Karpas-422 (cell line): ENCODE measurements around the gene TFF2. TPM values are rescaled to one million over a fixed set of nuclear protein-coding genes. Genes with fewer than 3 reads are reported as not detected.

Source experiments
- DNase-seq: peaks from one replicate; pipeline ENCODE4 v3.0.0-alpha.2; 2015
- H2AFZ ChIP-seq: fragments of 200-600 bp; sonication (generic); 2 replicates; pipeline ENCODE4 v1.6.1; 2014; ENCODE audit warnings: antibody characterized with exemption, low read length, mixed read lengths
- H3K27ac ChIP-seq: fragments of 200-600 bp; sonication (generic); 2 replicates; pipeline ENCODE4 v1.5.1; 2014; ENCODE audit warnings: mild to moderate bottlenecking, low read length, moderate library complexity
- H3K27me3 ChIP-seq: fragments of 200-600 bp; sonication (generic); 2 replicates; pipeline ENCODE4 v1.6.1; 2014; ENCODE audit warnings: low read length, mixed read lengths
- H3K36me3 ChIP-seq: fragments of 200-600 bp; sonication (generic); 2 replicates; pipeline ENCODE4 v1.6.1; 2014; ENCODE audit warnings: low read length, mixed read lengths; ENCODE audit not compliant: insufficient read depth
- H3K4me1 ChIP-seq: fragments of 200-600 bp; sonication (generic); 2 replicates; pipeline ENCODE4 v1.6.1; 2014; ENCODE audit warnings: mild to moderate bottlenecking, low read length, mixed read lengths
- H3K4me2 ChIP-seq: fragments of 200-600 bp; sonication (generic); 2 replicates; pipeline ENCODE4 v1.6.1; 2014; ENCODE audit warnings: low read length, low read depth, mild to moderate bottlenecking; ENCODE audit not compliant: poor library complexity, severe bottlenecking
- H3K4me3 ChIP-seq: fragments of 200-600 bp; sonication (generic); 2 replicates; pipeline ENCODE4 v1.5.1; 2014; ENCODE audit warnings: mild to moderate bottlenecking, antibody characterized with exemption, low read length, mixed read lengths
- H3K79me2 ChIP-seq: fragments of 200-600 bp; sonication (generic); 2 replicates; pipeline ENCODE4 v1.6.1; 2014; ENCODE audit warnings: mild to moderate bottlenecking, low read length, mixed read lengths
- H3K9ac ChIP-seq: fragments of 200-600 bp; sonication (generic); 2 replicates; pipeline ENCODE4 v1.6.0; 2014; ENCODE audit warnings: low read length
- H3K9me2 ChIP-seq: fragments of 200-600 bp; sonication (generic), shearing (Covaris generic); replicated peaks from 2 replicates; pipeline ENCODE4 v1.6.0; 2014; ENCODE audit warnings: mild to moderate bottlenecking, low read length, moderate library complexity; ENCODE audit not compliant: insufficient read depth
- H3K9me3 ChIP-seq: fragments of 300-700, 200-600 bp; sonication (generic); 2 replicates; pipeline ENCODE4 v1.6.1; 2014; ENCODE audit warnings: low read length, mixed read lengths
- H4K20me1 ChIP-seq: fragments of 200-600 bp; sonication (generic); 2 replicates; pipeline ENCODE4 v1.6.1; 2014; ENCODE audit warnings: mild to moderate bottlenecking, antibody characterized with exemption, low read length, low read depth; ENCODE audit not compliant: insufficient read depth
- total RNA-seq: library from RNA; depleted of rRNA; stranded (reverse); fragments of >200 nt; shearing (Covaris generic); gene quantifications from 2 replicates; pipeline ENCODE4 v1.2.3, GENCODE V29; 2014; ENCODE audit warnings: low replicate concordance

Gene TFF2
- total RNA-seq, 1 experiment from 2014 or later = not detected

GRCh38 chr21:42366292-42367010 lies 15.7 kb upstream of the TFF2 start, which contains the start of gene TFF1:
Gene TFF1, minus strand, starts transcription at chr21:42366535. Its CDS starts 40 bp downstream, at chr21:42366495.
- Histone ChIP-seq H3K79me2 (no peaks in the 10 kb centered on the region), H3K4me2 (peak within 1 kb of the TSS; percentile 34), H4K20me1 (no peaks in the 10 kb centered on the region; the same call in 1 of the 2 replicates), H2AFZ (no peak within 1 kb of the TSS), H3K4me3 (no peak within 1 kb of the TSS; the same call in 1 of the 2 replicates), H3K9me3 (no peaks in the 10 kb centered on the region), H3K9me2 (no peaks in the 10 kb centered on the region), H3K9ac (no peak within 1 kb of the TSS), H3K36me3 (no peaks in the 10 kb centered on the region), H3K4me1 (peaks cover 33% of the 10 kb centered on the region), H3K27me3 (no peaks in the 10 kb centered on the region), H3K27ac (no peak within 1 kb of the TSS)
- no peak for DNase-seq

GRCh38 chr21:42365770-42366169 lies 15.0 kb upstream of the TFF2 start:
- Histone ChIP-seq H3K9ac (no peak overlapping the region), H3K27me3 (no peaks in the 10 kb centered on the region), H3K79me2 (no peaks in the 10 kb centered on the region), H3K36me3 (no peaks in the 10 kb centered on the region), H2AFZ (no peak overlapping the region), H4K20me1 (no peaks in the 10 kb centered on the region; the same call in 1 of the 2 replicates), H3K4me2 (peak overlapping the region; percentile 34), H3K27ac (no peak overlapping the region), H3K9me3 (no peaks in the 10 kb centered on the region), H3K4me1 (peaks cover 33% of the 10 kb centered on the region), H3K4me3 (no peak overlapping the region; the same call in 1 of the 2 replicates), H3K9me2 (no peaks in the 10 kb centered on the region)
- no peak for DNase-seq

GRCh38 chr21:42364304-42364865 lies 13.6 kb upstream of the TFF2 start:
- no peak overlapping the region for H3K4me3 ChIP-seq
- H2AFZ ChIP-seq = no peak overlapping the region
- no peak for DNase-seq
- peaks cover 33% of the 10 kb centered on the region for H3K4me1 ChIP-seq
- no peak overlapping the region for H3K27ac ChIP-seq
- H3K27me3 ChIP-seq = no peaks in the 10 kb centered on the region
- H3K4me2 ChIP-seq = no peak overlapping the region
- H3K9ac ChIP-seq = no peak overlapping the region
- no peaks in the 10 kb centered on the region for H3K36me3 ChIP-seq
- no peaks in the 10 kb centered on the region for H3K79me2 ChIP-seq
- no peaks in the 10 kb centered on the region; the same call in 1 of the 2 replicates for H4K20me1 ChIP-seq
- no peaks in the 10 kb centered on the region for H3K9me3 ChIP-seq
- H3K9me2 ChIP-seq = no peaks in the 10 kb centered on the region

- no peak overlapping the region for H3K27ac ChIP-seq
- no peaks in the 10 kb centered on the region for H3K27me3 ChIP-seq
- no peaks in the 10 kb centered on the region for H3K9me3 ChIP-seq
- no peaks in the 10 kb centered on the region for H3K9me2 ChIP-seq
- no peaks in the 10 kb centered on the region; the same call in 1 of the 2 replicates for H4K20me1 ChIP-seq
- no peak overlapping the region for H3K4me2 ChIP-seq
- no peaks in the 10 kb centered on the region for H3K36me3 ChIP-seq
- H3K79me2 ChIP-seq = no peaks in the 10 kb centered on the region
- H3K4me1 ChIP-seq = peaks cover 33% of the 10 kb centered on the region
- no peak overlapping the region for H3K9ac ChIP-seq
- H3K4me3 ChIP-seq = no peak overlapping the region
- no peak for DNase-seq
- no peak overlapping the region for H2AFZ ChIP-seq
Measured at GRCh38 chr21:42363312-42363711, 12.5 kb upstream of the TFF2 start.

- no peaks in the 10 kb centered on the region; the same call in 1 of the 2 replicates for H4K20me1 ChIP-seq
- H3K9ac ChIP-seq = no peak overlapping the region
- no peaks in the 10 kb centered on the region for H3K79me2 ChIP-seq
- H3K27me3 ChIP-seq = no peaks in the 10 kb centered on the region
- no peak overlapping the region for H2AFZ ChIP-seq
- peaks cover 33% of the 10 kb centered on the region for H3K4me1 ChIP-seq
- H3K9me2 ChIP-seq = no peaks in the 10 kb centered on the region
- peak; percentile 78 for DNase-seq
- no peaks in the 10 kb centered on the region for H3K36me3 ChIP-seq
- H3K4me3 ChIP-seq = no peak overlapping the region
- H3K27ac ChIP-seq = no peak overlapping the region
- H3K9me3 ChIP-seq = no peaks in the 10 kb centered on the region
- peak overlapping the region; percentile 22 for H3K4me2 ChIP-seq
Measured at GRCh38 chr21:42362700-42363099, 11.9 kb upstream of the TFF2 start.

- H3K9me2 ChIP-seq = no peaks in the 10 kb centered on the region
Measured at GRCh38 chr21:42362198-42362597, 11.4 kb upstream of the TFF2 start.

GRCh38 chr21:42361286-42361685 lies 10.5 kb upstream of the TFF2 start:
- H3K4me2 ChIP-seq = no peak overlapping the region
- H3K9ac ChIP-seq = no peak overlapping the region
- H3K9me2 ChIP-seq = no peaks in the 10 kb centered on the region
- H3K79me2 ChIP-seq = no peaks in the 10 kb centered on the region
- H3K4me1 ChIP-seq = peaks cover 28% of the 10 kb centered on the region
- H3K27ac ChIP-seq = no peak overlapping the region
- no peaks in the 10 kb centered on the region for H3K9me3 ChIP-seq
- no peak overlapping the region for H3K4me3 ChIP-seq
- H2AFZ ChIP-seq = no peak overlapping the region
- H4K20me1 ChIP-seq = no peaks in the 10 kb centered on the region
- H3K27me3 ChIP-seq = no peaks in the 10 kb centered on the region
- DNase-seq = no peak
- H3K36me3 ChIP-seq = no peaks in the 10 kb centered on the region

More at GRCh38 chr21:42362198-42362597, 11.4 kb upstream of the TFF2 start:
- no peak overlapping the region for H3K27ac ChIP-seq
- DNase-seq = no peak
- H4K20me1 ChIP-seq = no peaks in the 10 kb centered on the region; the same call in 1 of the 2 replicates
- H2AFZ ChIP-seq = no peak overlapping the region
- no peak overlapping the region for H3K9ac ChIP-seq
- H3K4me3 ChIP-seq = no peak overlapping the region
- no peaks in the 10 kb centered on the region for H3K36me3 ChIP-seq
- H3K27me3 ChIP-seq = no peaks in the 10 kb centered on the region
- peaks cover 33% of the 10 kb centered on the region for H3K4me1 ChIP-seq
- no peaks in the 10 kb centered on the region for H3K79me2 ChIP-seq
- peak overlapping the region; percentile 7 for H3K4me2 ChIP-seq
- no peaks in the 10 kb centered on the region for H3K9me3 ChIP-seq

GRCh38 chr21:42360317-42360716 lies 9.5 kb upstream of the TFF2 start:
- Histone ChIP-seq H2AFZ (no peak overlapping the region), H3K36me3 (no peaks in the 10 kb centered on the region), H3K9ac (no peak overlapping the region), H3K9me3 (peaks cover 4% of the 10 kb centered on the region), H4K20me1 (no peaks in the 10 kb centered on the region), H3K4me1 (peaks cover 18% of the 10 kb centered on the region), H3K27me3 (no peaks in the 10 kb centered on the region), H3K27ac (no peak overlapping the region), H3K9me2 (no peaks in the 10 kb centered on the region), H3K79me2 (no peaks in the 10 kb centered on the region), H3K4me2 (no peak overlapping the region), H3K4me3 (no peak overlapping the region)
- DNase-seq = peak; percentile 75
